ENCODE data around the gene ADCY4.

ADCY4 gene

DNA sequence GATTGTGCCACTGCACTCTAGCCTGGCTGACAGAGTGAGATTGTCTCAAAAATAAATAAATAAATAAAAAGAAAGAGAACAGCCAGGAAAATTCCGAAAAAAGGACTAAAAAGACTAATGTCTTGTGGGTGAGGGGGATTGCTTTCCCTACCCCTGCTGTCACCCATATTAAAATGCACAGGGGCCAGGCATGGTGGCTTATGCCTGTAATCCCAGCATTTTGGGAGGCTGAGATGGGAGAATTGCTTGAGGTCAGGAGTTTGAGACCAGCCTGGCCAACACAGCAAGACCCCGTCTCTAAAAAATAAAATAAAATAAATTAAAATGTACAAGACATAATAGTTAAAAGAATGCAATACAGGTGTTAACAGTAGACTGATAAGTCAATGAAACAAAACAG is 41.3 kb downstream of the ADCY4 start:
- TF ChIP-seq, protein P1, sequence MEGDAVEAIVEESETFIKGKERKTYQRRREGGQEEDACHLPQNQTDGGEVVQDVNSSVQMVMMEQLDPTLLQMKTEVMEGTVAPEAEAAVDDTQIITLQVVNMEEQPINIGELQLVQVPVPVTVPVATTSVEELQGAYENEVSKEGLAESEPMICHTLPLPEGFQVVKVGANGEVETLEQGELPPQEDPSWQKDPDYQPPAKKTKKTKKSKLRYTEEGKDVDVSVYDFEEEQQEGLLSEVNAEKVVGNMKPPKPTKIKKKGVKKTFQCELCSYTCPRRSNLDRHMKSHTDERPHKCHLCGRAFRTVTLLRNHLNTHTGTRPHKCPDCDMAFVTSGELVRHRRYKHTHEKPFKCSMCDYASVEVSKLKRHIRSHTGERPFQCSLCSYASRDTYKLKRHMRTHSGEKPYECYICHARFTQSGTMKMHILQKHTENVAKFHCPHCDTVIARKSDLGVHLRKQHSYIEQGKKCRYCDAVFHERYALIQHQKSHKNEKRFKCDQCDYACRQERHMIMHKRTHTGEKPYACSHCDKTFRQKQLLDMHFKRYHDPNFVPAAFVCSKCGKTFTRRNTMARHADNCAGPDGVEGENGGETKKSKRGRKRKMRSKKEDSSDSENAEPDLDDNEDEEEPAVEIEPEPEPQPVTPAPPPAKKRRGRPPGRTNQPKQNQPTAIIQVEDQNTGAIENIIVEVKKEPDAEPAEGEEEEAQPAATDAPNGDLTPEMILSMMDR (IDR thresholded peaks at IDR 0.05), result no peak

DNA sequence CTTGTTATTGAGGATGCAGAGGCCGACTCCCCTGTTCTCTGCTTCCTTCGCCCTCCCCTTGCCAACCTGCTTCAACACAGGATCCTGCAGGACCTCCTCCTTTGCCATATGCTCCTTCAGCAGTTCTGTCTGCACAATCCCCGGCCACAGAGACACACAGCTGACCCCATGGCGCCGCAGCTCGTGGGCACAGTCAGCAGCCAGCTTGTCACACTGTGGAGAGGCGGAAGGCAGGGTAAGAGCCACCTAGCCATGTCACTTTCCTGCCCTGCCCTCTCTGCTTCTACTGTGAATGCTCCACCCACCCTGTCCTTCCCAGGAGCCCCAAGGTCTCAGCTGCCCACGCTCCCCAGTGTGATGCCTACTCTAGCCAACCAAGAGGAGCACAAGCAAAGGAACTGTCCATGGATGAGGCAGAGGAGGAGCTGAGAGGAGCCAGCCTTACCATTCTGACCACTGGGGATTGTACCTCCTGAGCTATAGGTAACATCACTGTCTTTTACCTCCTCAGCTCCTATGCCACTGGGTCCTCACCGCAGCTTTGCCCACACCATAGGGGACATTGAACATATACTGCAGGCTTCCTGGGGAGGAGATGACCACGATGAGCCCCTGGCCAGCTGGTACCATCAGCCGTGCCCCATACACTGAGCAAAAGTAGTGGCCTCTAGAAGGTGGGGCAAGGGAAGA is 42.6 kb downstream of the ADCY4 start:
- TF ChIP-seq, protein P1 (IDR thresholded peaks at IDR 0.05), result no peak

DNA sequence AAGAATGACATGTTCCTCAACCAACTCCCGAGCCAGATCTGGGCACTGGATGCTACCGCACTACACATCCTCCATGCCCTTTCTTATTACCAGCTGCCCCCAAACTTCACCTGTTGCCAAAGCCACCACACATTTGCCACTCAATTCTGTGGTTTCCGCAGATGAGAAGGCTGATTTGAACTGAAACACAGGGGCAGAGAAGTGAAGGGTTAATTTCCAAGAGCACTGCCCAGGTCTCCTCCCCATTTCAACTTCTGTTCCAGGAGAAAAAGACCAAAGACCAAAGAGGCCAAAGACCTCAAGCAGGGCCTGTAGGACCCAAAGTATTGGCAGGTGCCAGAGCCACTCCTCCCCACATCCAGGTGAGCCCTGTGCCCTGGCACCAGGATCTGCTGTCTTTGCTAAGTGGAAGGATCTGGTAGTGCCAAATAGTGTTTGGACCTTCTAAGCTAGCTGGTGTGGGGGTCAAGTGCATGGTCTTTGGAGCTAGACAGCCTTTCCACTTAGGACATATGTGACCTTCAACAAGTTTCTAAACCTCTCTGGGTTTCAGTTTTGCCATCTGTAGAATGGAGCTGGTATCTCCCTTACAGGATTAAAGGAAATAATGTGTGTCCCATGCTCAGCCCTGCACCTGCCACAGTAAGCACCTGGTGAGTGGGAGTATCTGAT is 43.3 kb downstream of the ADCY4 start:
- TF ChIP-seq, protein P1 (IDR thresholded peaks at IDR 0.05), result no peak

DNA sequence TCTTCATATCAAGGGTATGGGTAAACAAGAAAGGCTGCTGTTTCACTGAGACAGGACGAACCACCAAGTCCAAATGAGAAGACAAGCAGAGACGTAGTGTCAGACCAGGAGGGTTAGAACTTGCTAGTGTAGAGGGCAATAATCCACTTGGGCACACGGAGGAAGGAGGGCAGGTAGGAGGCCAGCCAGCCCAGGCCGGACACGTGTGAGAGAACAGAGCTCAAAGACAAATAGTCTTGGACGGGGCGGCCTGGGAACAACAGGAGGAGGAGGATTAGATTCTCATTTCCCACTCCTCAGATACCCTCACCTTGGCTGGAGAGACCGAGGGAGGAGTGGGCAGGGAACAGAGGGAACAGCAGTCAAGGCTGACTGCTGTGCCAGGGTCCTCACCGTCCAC is 44.1 kb downstream of the ADCY4 start:
- TF ChIP-seq, protein P1 (IDR thresholded peaks at IDR 0.05), result no peak

DNA sequence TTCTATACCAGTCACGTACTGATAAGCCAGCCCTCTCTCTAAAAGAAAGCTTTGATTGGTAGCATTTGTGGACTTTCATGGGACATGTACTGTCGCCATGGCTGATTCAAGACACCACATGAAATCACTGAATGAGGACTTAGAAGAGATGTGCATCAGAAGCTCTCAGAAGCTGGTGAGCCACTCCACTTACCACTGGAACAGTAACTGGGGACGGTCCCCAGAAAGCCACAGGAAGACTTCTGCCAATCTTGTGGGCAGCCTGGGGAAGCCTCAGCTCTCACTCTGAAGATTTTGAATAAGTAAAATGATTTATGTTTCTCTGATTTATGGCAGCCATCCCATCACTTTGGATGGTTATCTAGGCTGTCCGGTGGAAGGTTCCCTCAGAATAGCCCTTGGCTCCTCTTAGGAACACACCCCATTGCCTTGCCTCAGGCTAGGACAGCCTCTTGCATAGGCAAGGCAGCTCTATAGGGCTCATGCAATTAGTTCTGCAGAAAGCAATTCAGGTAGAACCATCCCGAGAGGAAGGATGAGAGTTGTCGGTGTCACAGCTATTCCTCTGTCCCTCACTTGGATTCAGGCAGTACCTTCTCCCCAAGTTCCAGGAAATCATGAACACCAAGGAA is 45.1 kb downstream of the ADCY4 start:
- TF ChIP-seq, protein P1 (IDR thresholded peaks at IDR 0.05), result no peak

DNA sequence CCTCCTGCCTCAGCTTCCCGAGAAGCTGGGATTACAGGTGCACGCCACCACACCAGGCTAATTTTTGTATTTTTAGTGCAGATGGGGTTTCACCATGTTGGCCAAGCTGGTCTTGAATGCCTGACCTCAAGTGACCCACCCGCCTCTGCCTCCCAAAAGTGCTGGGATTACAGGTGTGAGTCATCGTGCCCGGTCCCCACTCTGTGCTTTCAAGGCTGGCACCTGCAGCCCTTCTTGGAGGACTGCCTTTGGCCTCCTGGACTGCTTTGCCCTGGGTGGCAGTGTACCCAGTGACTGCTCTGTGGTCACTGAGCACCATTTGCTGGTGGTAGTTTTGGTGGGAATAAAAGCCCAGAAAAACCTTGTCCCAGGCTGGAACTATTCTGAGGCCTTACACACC is 47.9 kb downstream of the ADCY4 start:
- TF ChIP-seq, protein P1 (IDR thresholded peaks at IDR 0.05), result no peak

DNA sequence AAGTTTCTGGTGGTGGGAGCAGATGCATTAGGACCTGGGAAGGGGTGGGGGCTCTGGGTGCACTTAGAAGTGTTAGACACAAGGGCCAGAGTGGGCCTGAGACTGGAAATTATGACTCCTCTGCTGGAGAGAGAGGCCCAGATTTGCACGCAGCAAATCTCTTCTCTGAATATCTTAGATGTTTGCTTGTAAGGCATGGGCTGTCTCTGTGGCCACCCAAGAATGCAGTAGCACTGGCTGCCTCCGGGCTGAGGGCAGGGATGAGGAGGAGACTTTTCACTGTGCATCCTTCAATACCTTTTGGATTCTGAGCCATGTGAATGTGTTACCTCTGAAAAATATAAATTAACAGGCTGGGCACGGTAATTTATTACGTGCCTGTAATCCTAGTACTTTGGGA is 49.5 kb downstream of the ADCY4 start:
- TF ChIP-seq, protein P1 (IDR thresholded peaks at IDR 0.05), result no peak

All from LNCAP (cell line).